Adrenal gland (tissue), 5 donors: ENCODE results near the gene FBLIM1.

Experiments
- POLR2A ChIP-seq, 2 donors: fragments of 450-650 bp; IDR thresholded peaks; one replicate each; pipeline ENCODE4 v1.6.1; 2017; ENCODE audit warnings: antibody characterized with exemption in 2 of 2, mild to moderate bottlenecking in 2 of 2, moderate library complexity in 1 of 2
- TF ChIP-seq, protein P1 (sequence below), 6 experiments: fragments of 450-650 bp in 4 of 6; fragments of 200-600 bp in 2 of 6; sonication (generic) in 1 of 6; IDR thresholded peaks; 1 replicate in 5 of 6; 2 replicates in 1 of 6; pipeline versions ENCODE4 v1.5.1 to v1.8.0; 2016 to 2021; ENCODE audit warnings: antibody characterized with exemption in 6 of 6, mild to moderate bottlenecking in 2 of 6, moderate library complexity in 1 of 6
- donor health status: DM: no; HTN: no; CAD: no.

DNA sequence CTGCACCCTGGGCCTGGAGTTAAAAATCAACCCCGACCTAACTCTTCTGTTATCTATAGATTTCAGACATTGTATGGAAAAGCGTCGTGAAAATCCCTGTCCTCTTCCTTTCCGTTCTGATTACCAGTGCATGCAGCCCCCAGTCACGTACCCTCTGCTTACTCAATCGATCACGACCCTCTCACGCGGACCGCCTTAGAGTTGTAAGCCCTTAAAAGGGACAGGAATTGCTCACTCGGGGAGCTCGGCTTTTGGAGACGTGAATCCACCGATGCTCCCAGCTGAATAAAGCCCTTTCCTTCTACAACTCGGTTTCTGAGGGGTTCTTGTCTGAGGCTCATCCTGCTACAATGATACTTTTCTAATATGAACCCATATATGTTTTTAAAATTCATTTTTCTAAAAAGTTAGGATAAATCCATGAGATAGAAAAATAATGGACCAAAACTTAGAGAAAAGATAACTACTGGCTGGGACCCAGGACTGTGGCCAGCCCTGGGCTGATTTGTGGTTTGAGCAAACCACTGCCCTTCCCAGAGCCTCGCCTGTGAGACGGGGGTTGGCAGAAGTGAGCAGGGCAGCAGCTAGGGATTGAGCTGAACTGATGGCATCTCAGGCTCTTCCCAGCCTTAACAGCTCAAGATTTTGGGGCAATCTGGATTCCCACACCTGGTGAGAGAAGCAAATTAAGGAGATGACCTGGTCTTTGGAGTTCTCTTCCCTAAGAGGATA, 43.8 kb downstream of the FBLIM1 start:
- TF ChIP-seq, protein P1, sequence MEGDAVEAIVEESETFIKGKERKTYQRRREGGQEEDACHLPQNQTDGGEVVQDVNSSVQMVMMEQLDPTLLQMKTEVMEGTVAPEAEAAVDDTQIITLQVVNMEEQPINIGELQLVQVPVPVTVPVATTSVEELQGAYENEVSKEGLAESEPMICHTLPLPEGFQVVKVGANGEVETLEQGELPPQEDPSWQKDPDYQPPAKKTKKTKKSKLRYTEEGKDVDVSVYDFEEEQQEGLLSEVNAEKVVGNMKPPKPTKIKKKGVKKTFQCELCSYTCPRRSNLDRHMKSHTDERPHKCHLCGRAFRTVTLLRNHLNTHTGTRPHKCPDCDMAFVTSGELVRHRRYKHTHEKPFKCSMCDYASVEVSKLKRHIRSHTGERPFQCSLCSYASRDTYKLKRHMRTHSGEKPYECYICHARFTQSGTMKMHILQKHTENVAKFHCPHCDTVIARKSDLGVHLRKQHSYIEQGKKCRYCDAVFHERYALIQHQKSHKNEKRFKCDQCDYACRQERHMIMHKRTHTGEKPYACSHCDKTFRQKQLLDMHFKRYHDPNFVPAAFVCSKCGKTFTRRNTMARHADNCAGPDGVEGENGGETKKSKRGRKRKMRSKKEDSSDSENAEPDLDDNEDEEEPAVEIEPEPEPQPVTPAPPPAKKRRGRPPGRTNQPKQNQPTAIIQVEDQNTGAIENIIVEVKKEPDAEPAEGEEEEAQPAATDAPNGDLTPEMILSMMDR (IDR thresholded peaks at IDR 0.05), result no peak
- TF ChIP-seq POLR2A (IDR thresholded peaks at IDR 0.05), result no peak
